Cardiac muscle cell (in vitro differentiated cells and primary cell): ENCODE measurements around the gene DPYD. TPM values are rescaled to one million over a fixed set of nuclear protein-coding genes. Genes with fewer than 3 reads are reported as not detected.
"Not testable (repeated sequence)": the region's sequence is repeated elsewhere in the genome, so short reads cannot be mapped to it uniquely, and the experiment has no call there.

Experiments
- DNase-seq, 2 donors: peaks; one replicate each; pipeline versions ENCODE4 v3.0.0 to v3.0.0-alpha.2; 2010 to 2017; ENCODE audit warnings: low read depth in 1 of 2, low spot score in 1 of 2
- H3K27ac ChIP-seq: fragments of 200-600 bp; sonication (generic); 2 replicates; pipeline ENCODE4 v1.5.1; 2016
- H3K27me3 ChIP-seq: fragments of 200-600 bp; sonication (generic); 2 replicates; pipeline ENCODE4 v1.6.0; 2016; ENCODE audit warnings: control low read depth
- H3K36me3 ChIP-seq: fragments of 200-600 bp; sonication (generic); 2 replicates; pipeline ENCODE4 v1.5.1; 2016; ENCODE audit warnings: control low read depth
- H3K4me1 ChIP-seq: fragments of 200-600 bp; sonication (generic); 2 replicates; pipeline ENCODE4 v1.8.1; 2017; ENCODE audit warnings: low read depth, mild to moderate bottlenecking, mixed run types
- H3K4me3 ChIP-seq: fragments of 200-600 bp; sonication (generic); 2 replicates; pipeline ENCODE4 v1.5.1; 2016; ENCODE audit warnings: mild to moderate bottlenecking
- H3K9me3 ChIP-seq: fragments of 200-600 bp; sonication (generic); 2 replicates; pipeline ENCODE4 v1.5.1; 2017; ENCODE audit warnings: low read depth, mild to moderate bottlenecking, control low read depth
- polyA plus RNA-seq: library from polyadenylated mRNA; unstranded; fragments of >200 nt; fragmentation: Nextera tagmentation; extraction: Ambion mirVana; gene quantifications from 2 replicates; pipeline ENCODE4 v1.2.1, GENCODE V29; 2016
- total RNA-seq: library from RNA; depleted of rRNA; stranded (reverse); fragments of >200 nt; gene quantifications from 2 replicates; pipeline ENCODE4 v1.2.3, GENCODE V29; 2016
- TF ChIP-seq, protein P1 (sequence below): IDR thresholded peaks from 2 replicates; pipeline ENCODE4 v1.5.1; 2012; ENCODE audit warnings: low read depth, mild to moderate bottlenecking, low read length

Gene DPYD
- total and polyA plus RNA-seq, 2 experiments from 2014 or later = 0.66 to 2.0 TPM

DNA sequence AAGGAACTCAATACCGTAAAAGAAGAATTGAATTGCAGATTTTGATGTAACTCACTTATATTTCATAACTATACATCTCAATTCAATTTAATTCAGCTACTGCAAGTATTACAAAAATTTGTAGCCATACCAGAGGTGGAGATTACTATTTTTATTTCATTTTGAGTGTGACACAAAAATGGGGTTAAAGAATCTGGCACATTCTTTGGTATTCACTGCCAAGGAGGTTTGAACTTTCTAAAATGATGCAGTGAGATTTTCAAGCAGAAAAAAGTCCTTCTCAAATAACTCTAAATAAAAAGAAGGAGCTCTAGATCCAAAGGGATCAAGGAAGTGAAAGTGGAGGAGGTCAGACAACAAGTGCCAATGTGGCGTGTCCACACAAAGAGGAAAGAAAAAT, 569.0 kb downstream of the DPYD start:
- DNase-seq = no peak
- TF ChIP-seq, protein P1, sequence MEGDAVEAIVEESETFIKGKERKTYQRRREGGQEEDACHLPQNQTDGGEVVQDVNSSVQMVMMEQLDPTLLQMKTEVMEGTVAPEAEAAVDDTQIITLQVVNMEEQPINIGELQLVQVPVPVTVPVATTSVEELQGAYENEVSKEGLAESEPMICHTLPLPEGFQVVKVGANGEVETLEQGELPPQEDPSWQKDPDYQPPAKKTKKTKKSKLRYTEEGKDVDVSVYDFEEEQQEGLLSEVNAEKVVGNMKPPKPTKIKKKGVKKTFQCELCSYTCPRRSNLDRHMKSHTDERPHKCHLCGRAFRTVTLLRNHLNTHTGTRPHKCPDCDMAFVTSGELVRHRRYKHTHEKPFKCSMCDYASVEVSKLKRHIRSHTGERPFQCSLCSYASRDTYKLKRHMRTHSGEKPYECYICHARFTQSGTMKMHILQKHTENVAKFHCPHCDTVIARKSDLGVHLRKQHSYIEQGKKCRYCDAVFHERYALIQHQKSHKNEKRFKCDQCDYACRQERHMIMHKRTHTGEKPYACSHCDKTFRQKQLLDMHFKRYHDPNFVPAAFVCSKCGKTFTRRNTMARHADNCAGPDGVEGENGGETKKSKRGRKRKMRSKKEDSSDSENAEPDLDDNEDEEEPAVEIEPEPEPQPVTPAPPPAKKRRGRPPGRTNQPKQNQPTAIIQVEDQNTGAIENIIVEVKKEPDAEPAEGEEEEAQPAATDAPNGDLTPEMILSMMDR = no peak
- no peaks in the 10 kb centered on the region for H3K27me3 ChIP-seq
- H3K4me1 ChIP-seq = peaks cover 10% of the 10 kb centered on the region
- no peaks in the 10 kb centered on the region for H3K36me3 ChIP-seq
- H3K27ac ChIP-seq = no peak overlapping the region
- no peaks in the 10 kb centered on the region for H3K9me3 ChIP-seq
- H3K4me3 ChIP-seq = no peak overlapping the region

DNA sequence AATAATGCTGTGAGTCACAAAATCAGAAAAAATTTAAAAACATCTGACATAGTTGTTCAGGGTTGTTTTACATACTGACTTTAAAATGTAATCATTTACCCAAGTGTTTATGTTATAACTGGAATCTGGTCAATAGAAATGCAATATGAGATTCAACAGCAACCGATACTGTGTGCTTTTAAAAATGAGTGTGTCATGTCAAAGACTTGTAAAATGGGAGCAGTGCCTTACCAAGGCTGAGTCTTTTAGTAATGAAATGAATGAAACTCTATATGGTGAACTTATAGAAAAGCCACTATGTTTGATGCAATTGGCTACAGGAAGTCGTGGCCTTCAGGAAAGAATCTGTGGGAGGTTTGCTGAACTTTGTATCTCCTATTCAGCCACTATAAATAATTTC, 570.2 kb downstream of the DPYD start:
- no peak overlapping the region for H3K27ac ChIP-seq
- H3K27me3 ChIP-seq = no peaks in the 10 kb centered on the region
- H3K9me3 ChIP-seq = no peaks in the 10 kb centered on the region
- no peak for DNase-seq
- no peaks in the 10 kb centered on the region for H3K36me3 ChIP-seq
- no peak overlapping the region for H3K4me3 ChIP-seq
- peaks cover 10% of the 10 kb centered on the region for H3K4me1 ChIP-seq
- TF ChIP-seq, protein P1 = no peak

DNA sequence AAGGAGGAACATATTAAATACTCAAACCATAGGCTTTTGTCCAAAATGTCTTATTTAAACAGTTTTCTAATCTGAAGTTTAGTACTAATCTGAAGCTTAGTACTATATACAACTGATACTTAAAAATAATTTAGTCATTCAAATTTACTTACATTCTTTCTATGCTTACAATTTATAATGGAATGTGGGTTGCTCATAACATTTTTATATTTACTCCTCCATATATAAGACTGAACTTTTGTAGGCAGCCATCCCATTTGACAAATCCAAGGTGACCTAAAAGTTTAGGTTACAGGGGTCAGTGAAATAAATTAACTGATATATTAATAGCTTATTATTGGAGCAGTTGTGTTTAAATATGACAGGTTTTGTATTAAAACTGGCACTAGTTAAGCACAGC, 570.6 kb downstream of the DPYD start:
- Histone ChIP-seq H3K27me3 (no peaks in the 10 kb centered on the region), H3K9me3 (no peaks in the 10 kb centered on the region), H3K4me1 (peaks cover 10% of the 10 kb centered on the region), H3K27ac (no peak overlapping the region), H3K4me3 (no peak overlapping the region), H3K36me3 (no peaks in the 10 kb centered on the region)
- TF ChIP-seq, protein P1 = no peak
- DNase-seq = no peak

DNA sequence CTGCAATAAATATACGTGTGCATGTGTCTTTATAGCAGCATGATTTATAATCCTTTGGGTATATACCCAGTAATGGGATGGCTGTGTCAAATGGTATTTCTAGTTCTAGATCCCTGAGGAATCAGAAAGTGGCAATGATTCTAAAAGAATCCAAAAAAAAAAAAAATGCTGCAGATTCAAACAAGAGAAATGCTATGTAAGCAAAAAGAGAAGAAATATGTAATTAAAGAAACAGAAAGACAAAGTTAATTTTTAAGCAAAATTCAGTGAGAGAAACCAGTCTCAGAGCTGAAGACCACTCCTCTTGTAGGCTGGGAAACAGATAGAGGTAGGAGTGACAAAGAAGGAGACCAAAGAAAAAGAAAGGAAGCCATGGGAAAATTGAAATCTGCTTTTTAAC, 571.0 kb downstream of the DPYD start:
- H3K27ac ChIP-seq, H3K4me1 ChIP-seq, H3K36me3 ChIP-seq, DNase-seq, H3K9me3 ChIP-seq, H3K27me3 ChIP-seq, H3K4me3 ChIP-seq: not testable (repeated sequence)

DNA sequence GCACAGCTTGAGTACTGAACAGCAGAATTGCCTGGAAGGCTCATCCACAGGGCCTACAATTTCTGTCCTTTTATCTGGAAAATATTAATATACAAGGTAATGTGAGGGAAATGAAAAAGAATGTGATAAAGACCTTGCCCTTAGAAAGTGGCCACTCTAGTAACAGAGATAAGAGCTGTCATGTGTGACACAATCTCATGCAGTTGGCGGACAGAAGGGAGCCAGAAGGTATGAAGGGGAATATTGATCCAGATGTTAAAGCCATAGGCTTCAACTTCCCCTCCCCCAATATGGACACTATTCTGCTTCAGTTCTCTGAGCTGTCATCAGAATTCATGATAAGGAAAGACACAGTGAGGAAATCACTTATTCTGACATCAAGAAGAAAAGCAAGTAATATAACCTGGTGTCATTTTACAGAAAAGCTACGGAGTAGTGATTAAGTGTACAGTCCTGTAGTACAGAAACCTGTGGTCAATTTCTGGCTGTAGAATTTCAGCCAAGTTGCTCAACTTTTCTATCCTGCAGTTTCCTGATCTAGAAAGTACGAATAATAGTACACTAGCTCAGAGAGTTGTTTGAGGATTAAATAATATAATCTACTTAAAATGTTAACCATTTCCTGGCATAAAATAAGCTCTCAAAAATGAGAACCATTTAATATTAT, 572.1 kb downstream of the DPYD start:
- TF ChIP-seq, protein P1 = no peak
- Histone ChIP-seq H3K27me3 (no peaks in the 10 kb centered on the region), H3K36me3 (no peaks in the 10 kb centered on the region), H3K4me1 (peaks cover 10% of the 10 kb centered on the region), H3K9me3 (no peaks in the 10 kb centered on the region), H3K4me3 (no peak overlapping the region), H3K27ac (peak overlapping the region; percentile 67)
- peak in 1 of 2 donors; percentile 76 for DNase-seq

DNA sequence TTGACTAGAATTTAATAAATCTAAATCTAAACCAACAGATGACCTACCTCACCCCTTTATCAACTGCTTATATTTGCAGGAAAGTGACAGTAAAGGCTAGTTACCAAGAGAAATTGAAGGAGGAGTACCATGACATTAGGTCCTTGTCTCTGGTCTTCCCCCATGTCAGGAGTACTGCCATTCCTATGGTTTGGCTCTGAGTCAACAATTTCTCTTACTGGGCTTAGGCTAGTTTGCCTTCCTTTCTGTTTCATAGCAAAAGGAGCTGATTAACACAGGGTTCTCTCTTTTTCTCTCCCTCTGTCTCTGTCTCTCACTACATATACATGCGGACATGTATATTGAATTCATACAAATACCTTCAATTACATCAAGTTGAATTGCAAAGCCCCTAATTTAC, 579.9 kb downstream of the DPYD start:
- TF ChIP-seq, protein P1 = no peak
- Histone ChIP-seq H3K4me1 (no peaks in the 10 kb centered on the region), H3K36me3 (no peaks in the 10 kb centered on the region), H3K4me3 (no peak overlapping the region), H3K27me3 (no peaks in the 10 kb centered on the region), H3K9me3 (no peaks in the 10 kb centered on the region), H3K27ac (no peak overlapping the region)
- peak in 1 of 2 donors; percentile 88 for DNase-seq
